GM12892 (cell line): ENCODE measurements around the gene EID2B.

Experiments
- POLR2A ChIP-seq: IDR thresholded peaks from 2 replicates; pipeline ENCODE4 v1.6.1; 2011; ENCODE audit warnings: low read depth, low read length, control low read depth
- POLR2AphosphoS5 ChIP-seq: IDR thresholded peaks from 2 replicates; pipeline ENCODE4 v1.6.1; 2011; ENCODE audit warnings: low read depth, low read length, control low read depth

- TF ChIP-seq POLR2AphosphoS5: no peak
- no peak for TF ChIP-seq POLR2A
These were observed 406 bp upstream of the EID2B start for GRCh38 chr19:39533003-39533512.
